H1 (cell line): ENCODE measurements around the gene UBASH3B. TPM values are rescaled to one million over a fixed set of nuclear protein-coding genes. Genes with fewer than 3 reads are reported as not detected.

Experiments
- CTCF ChIA-PET: fragments of 300-600 bp; sonication (Branson Sonifier 250); formaldehyde crosslinking; loops from one replicate; lab custom pipeline; 2021; ENCODE audit not compliant: partially characterized antibody; lab: Charles Lee
- POLR2A ChIA-PET: fragments of 300-600 bp; sonication (Branson Sonifier 250); formaldehyde crosslinking; loops from one replicate; lab custom pipeline; 2021; ENCODE audit warnings: inconsistent platforms; ENCODE audit not compliant: partially characterized antibody; lab: Charles Lee
- DNase-seq, 2 experiments: peaks; one replicate each; pipeline versions ENCODE4 v3.0.0 to v3.0.0-alpha.2; 2010 to 2022; ENCODE audit warnings: low spot score in 2 of 2, low read depth in 1 of 2, mixed read lengths in 1 of 2
- FAIRE-seq: peaks from 2 replicates; lab custom pipeline; 2011; peaks lifted over from hg19 to GRCh38; lab: Jason Lieb, UNC
- H2AFZ ChIP-seq: 2 replicates; pipeline ENCODE4 v1.8.1; 2012; ENCODE audit warnings: low read length, inconsistent platforms
- H2AK5ac ChIP-seq: 2 replicates; pipeline ENCODE4 v1.6.1; 2013; ENCODE audit warnings: low read depth, low read length
- H2BK120ac ChIP-seq: replicated peaks from 2 replicates; pipeline ENCODE3; 2013; ENCODE audit warnings: low read depth, low read length, inconsistent platforms
- H2BK12ac ChIP-seq: 2 replicates; pipeline ENCODE4 v1.6.1; 2013; ENCODE audit warnings: low read depth, low read length
- H2BK15ac ChIP-seq: 2 replicates; pipeline ENCODE4 v1.6.1; 2013; ENCODE audit warnings: low read length
- H2BK20ac ChIP-seq: 2 replicates; pipeline ENCODE4 v1.6.1; 2013; ENCODE audit warnings: low read length
- H2BK5ac ChIP-seq: 2 replicates; pipeline ENCODE4 v1.6.1; 2013; ENCODE audit warnings: low read depth, low read length
- H3K14ac ChIP-seq: 2 replicates; pipeline ENCODE4 v1.6.1; 2013; ENCODE audit warnings: inconsistent platforms; ENCODE audit not compliant: insufficient read length
- H3K18ac ChIP-seq: 2 replicates; pipeline ENCODE4 v1.6.1; 2013; ENCODE audit warnings: low read length; ENCODE audit errors: extremely low read depth
- H3K23ac ChIP-seq: 2 replicates; pipeline ENCODE4 v1.6.1; 2013; ENCODE audit warnings: inconsistent platforms; ENCODE audit not compliant: insufficient read length
- H3K23me2 ChIP-seq: 2 replicates; pipeline ENCODE4 v1.6.1; 2013; ENCODE audit warnings: low read depth, low read length
- H3K27ac ChIP-seq: 2 replicates; pipeline ENCODE4 v1.6.1; 2011; ENCODE audit warnings: low read depth, low read length, inconsistent platforms
- H3K27me3 ChIP-seq, 4 experiments: replicated peaks in 1 of 4; 1 replicate in 1 of 4; 2 replicates in 3 of 4; pipeline versions ENCODE4 v1.6.1 to v1.8.1; 2011 to 2013; ENCODE audit warnings: low read length in 3 of 4, mild to moderate bottlenecking in 3 of 4, inconsistent platforms in 2 of 4, mixed read lengths in 2 of 4, moderate library complexity in 1 of 4; ENCODE audit not compliant: control insufficient read depth in 3 of 4, insufficient read depth in 3 of 4; ENCODE audit errors: extremely low read depth in 1 of 4
- H3K36me3 ChIP-seq, 4 experiments: 2 replicates each; pipeline versions ENCODE4 v1.6.1 to v1.8.1; 2011 to 2013; ENCODE audit warnings: mild to moderate bottlenecking in 4 of 4, low read length in 3 of 4, moderate library complexity in 2 of 4, control low read depth in 1 of 4, inconsistent platforms in 1 of 4; ENCODE audit not compliant: insufficient read depth in 4 of 4, control insufficient read depth in 2 of 4
- H3K4ac ChIP-seq: replicated peaks from 2 replicates; pipeline ENCODE3; 2013; ENCODE audit warnings: low read length, low read depth, mixed read lengths, inconsistent platforms; ENCODE audit not compliant: insufficient read length
- H3K4me1 ChIP-seq, 4 experiments: replicated peaks in 1 of 4; 1 replicate in 1 of 4; 2 replicates in 3 of 4; pipeline versions ENCODE4 v1.6.1 to v1.8.1; 2011 to 2013; ENCODE audit warnings: low read length in 3 of 4, inconsistent platforms in 2 of 4, mixed read lengths in 1 of 4; ENCODE audit not compliant: insufficient read depth in 4 of 4, control insufficient read depth in 3 of 4
- H3K4me2 ChIP-seq, 2 experiments: 2 replicates each; pipeline versions ENCODE4 v1.6.1 to v1.8.1; 2011 to 2013; ENCODE audit warnings: low read depth in 2 of 2, low read length in 2 of 2, control low read depth in 1 of 2, inconsistent platforms in 1 of 2, mild to moderate bottlenecking in 1 of 2; ENCODE audit not compliant: insufficient read depth in 1 of 2
- H3K4me3 ChIP-seq, 4 experiments: fragments of 200-600, 300-600 bp in 1 of 4; sonication (generic), shearing (Covaris generic), sonication (Bioruptor Twin) in 1 of 4; 2 replicates each; pipeline versions ENCODE4 v1.5.1 to v1.8.1; 2011 to 2016; ENCODE audit warnings: low read length in 4 of 4, low read depth in 3 of 4, control low read depth in 2 of 4, inconsistent platforms in 2 of 4, mild to moderate bottlenecking in 2 of 4, mixed read lengths in 1 of 4, moderate library complexity in 1 of 4; ENCODE audit not compliant: insufficient read depth in 2 of 4; ENCODE audit errors: extremely low read depth in 1 of 4
- H3K56ac ChIP-seq: replicated peaks from 2 replicates; pipeline ENCODE3; 2013; ENCODE audit warnings: low read depth, mild to moderate bottlenecking, mixed read lengths, low read length, inconsistent platforms; ENCODE audit not compliant: insufficient read length
- H3K79me1 ChIP-seq: 2 replicates; pipeline ENCODE4 v1.6.1; 2013; ENCODE audit warnings: low read depth, low read length, control low read depth
- H3K79me2 ChIP-seq, 2 experiments: 2 replicates each; pipeline versions ENCODE4 v1.6.1 to v1.8.1; 2012 to 2013; ENCODE audit warnings: low read length in 2 of 2, mild to moderate bottlenecking in 2 of 2, inconsistent platforms in 1 of 2; ENCODE audit not compliant: insufficient read depth in 2 of 2, control insufficient read depth in 1 of 2
- H3K9ac ChIP-seq, 4 experiments: replicated peaks in 1 of 4; 1 replicate in 1 of 4; 2 replicates in 3 of 4; pipeline versions ENCODE4 v1.6.1 to v1.8.1; 2011 to 2013; ENCODE audit warnings: low read depth in 3 of 4, low read length in 3 of 4, control low read depth in 2 of 4, mild to moderate bottlenecking in 2 of 4, moderate library complexity in 2 of 4, inconsistent platforms in 1 of 4; ENCODE audit errors: extremely low read depth in 1 of 4
- H3K9me3 ChIP-seq, 2 experiments: 2 replicates each; pipeline versions ENCODE4 v1.6.1 to v1.8.1; 2012 to 2013; ENCODE audit warnings: mild to moderate bottlenecking in 2 of 2, moderate library complexity in 2 of 2, control low read depth in 1 of 2, inconsistent platforms in 1 of 2, low read depth in 1 of 2, low read length in 1 of 2, mixed read lengths in 1 of 2; ENCODE audit not compliant: insufficient read depth in 2 of 2
- H4K20me1 ChIP-seq, 2 experiments: replicated peaks in 1 of 2; 2 replicates each; pipeline versions ENCODE3 to v1.8.1; 2011 to 2013; ENCODE audit warnings: inconsistent platforms in 2 of 2, low read length in 2 of 2, mild to moderate bottlenecking in 1 of 2; ENCODE audit not compliant: insufficient read depth in 2 of 2, control insufficient read depth in 1 of 2
- H4K5ac ChIP-seq: 2 replicates; pipeline ENCODE4 v1.6.1; 2013; ENCODE audit warnings: low read length, low read depth, mixed read lengths, inconsistent platforms; ENCODE audit not compliant: insufficient read length
- H4K8ac ChIP-seq: 2 replicates; pipeline ENCODE4 v1.8.0; 2013; ENCODE audit warnings: mild to moderate bottlenecking, moderate library complexity, low read length, inconsistent platforms; ENCODE audit not compliant: insufficient read depth; ENCODE audit errors: extremely low read depth
- H4K91ac ChIP-seq: replicated peaks from 2 replicates; pipeline ENCODE3; 2013; ENCODE audit warnings: low read length, mixed read lengths, inconsistent platforms; ENCODE audit not compliant: insufficient read length
- ASH2L ChIP-seq: fragments of 200-600, 300-600 bp; sonication (generic); IDR thresholded peaks from one replicate; pipeline ENCODE4 v1.7.1; 2017; ENCODE audit warnings: low read length
- ATF3 ChIP-seq: IDR thresholded peaks from 2 replicates; pipeline ENCODE4 v1.6.1; 2011; ENCODE audit warnings: low read depth, mild to moderate bottlenecking, low read length; ENCODE audit not compliant: insufficient read depth
- BACH1 ChIP-seq: IDR thresholded peaks from 2 replicates; pipeline ENCODE4 v1.6.1; 2012; ENCODE audit warnings: low read length, improper control_type of control experiment
- JUND ChIP-seq: IDR thresholded peaks from 2 replicates; pipeline ENCODE4 v1.6.1; 2011; ENCODE audit warnings: mild to moderate bottlenecking, improper control_type of control experiment, low read length
- MAFK ChIP-seq: IDR thresholded peaks from 2 replicates; pipeline ENCODE4 v1.6.1; 2012; ENCODE audit warnings: low read depth, mild to moderate bottlenecking, improper control_type of control experiment, low read length
- SUZ12 ChIP-seq: fragments of 200-600 bp; sonication (generic); IDR thresholded peaks from 2 replicates; pipeline ENCODE4 v1.6.1; 2012; ENCODE audit warnings: mild to moderate bottlenecking, inconsistent platforms, low read length, moderate library complexity, mixed read lengths
- TEAD4 ChIP-seq: IDR thresholded peaks from 2 replicates; pipeline ENCODE4 v1.6.1; 2012; ENCODE audit warnings: low read depth, low read length, inconsistent platforms, mixed read lengths
- YY1 ChIP-seq: IDR thresholded peaks from 2 replicates; pipeline ENCODE4 v1.6.1; 2011; ENCODE audit warnings: low read depth, mild to moderate bottlenecking, low read length
- WGBS, 2 experiments: shearing (Covaris generic) in 1 of 2; methylation state at CpG; one replicate each; pipeline versions ENCODE4 v1.1.6 to v1.1.7; 2013 to 2015; ENCODE audit warnings: low lambda C conversion rate in 2 of 2, mixed read lengths in 2 of 2, inconsistent platforms in 1 of 2, low coverage in 1 of 2, missing lambda C conversion rate in 1 of 2; ENCODE audit not compliant: insufficient replicate concordance in 2 of 2, insufficient coverage in 1 of 2, insufficient read length in 1 of 2; ENCODE audit errors: extremely low coverage in 1 of 2, missing lambda C conversion rate in 1 of 2; 5-methylcytosine and 5-hydroxymethylcytosine counted together
- polyA plus RNA-seq, 7 experiments: library from polyadenylated mRNA; depleted of rRNA in 3 of 7; stranded (reverse) in 5 of 7; unstranded in 2 of 7; fragments of >200 nt in 5 of 7; fragments of 200-250 nt in 2 of 7; gene quantifications; 1 replicate in 5 of 7; 2 replicates in 1 of 7; 4 replicates in 1 of 7; pipeline versions ENCODE4 v1.2.1 to v1.2.3, GENCODE V29; 2011 to 2013; ENCODE audit warnings: missing spikeins in 2 of 7, mixed read lengths in 2 of 7
- total RNA-seq: library from RNA; stranded (reverse); fragmentation: NEBNext Ultra II Directional; extraction: Animal tissue kit (Norgen Biotek cat#: 25700); gene quantifications from 2 replicates; pipeline ENCODE4 v1.2.1, GENCODE V29; 2021

Gene UBASH3B
- total and polyA plus RNA-seq, 2 of the 8 experiments (the other 6 are each of a cell fraction or from before 2014, with no cell fraction given) = 7.5 to 9.5 TPM

GRCh38 chr11:122749005-122749687 lies 93.6 kb downstream of the UBASH3B start:
- H2BK20ac ChIP-seq = no peak overlapping the region
- no peak overlapping the region for H4K8ac ChIP-seq
- no peak overlapping the region for H2BK120ac ChIP-seq
- DNase-seq = no peak
- no peak overlapping the region for H3K4ac ChIP-seq
- no peaks in the 10 kb centered on the region for H3K79me1 ChIP-seq
- no peaks in the 10 kb centered on the region for H3K36me3 ChIP-seq
- H4K5ac ChIP-seq = no peak overlapping the region
- no peaks in the 10 kb centered on the region for H3K23me2 ChIP-seq
- H3K27me3 ChIP-seq = peaks cover 0 to 5% (median 0%) of the 10 kb centered on the region in 4 experiments; a peak in 1 of 7 replicates
- ChIA-PET POLR2A (interaction anchor here (1.4 kb wide), 1 partner anchor 8 kb away, joined by 3 read pairs; no protein-coding TSS in a partner anchor), CTCF (interaction anchor here (1.1 to 4.8 kb wide), 12 partner anchors 6 to 274 kb away, joined by 3 to 33 read pairs (median 5); no protein-coding TSS in a partner anchor)
- WGBS, 2 experiments = 94% methylated on average over 5 of the region's 5 CpGs; no CpG with 5 or more reads in 1 of the 2 experiments
- peaks cover 0 to 2% (median 0%) of the 10 kb centered on the region in 4 experiments; a peak in 1 of 7 replicates for H3K4me1 ChIP-seq
- no peak overlapping the region for H2BK12ac ChIP-seq
- no peak overlapping the region for H2BK15ac ChIP-seq
- no peaks in the 10 kb centered on the region; a peak in 1 of 4 replicates for H3K79me2 ChIP-seq
- no peak overlapping the region for H3K27ac ChIP-seq
- no peak overlapping the region for H3K9ac ChIP-seq
- no peak overlapping the region for H3K23ac ChIP-seq
- no peaks in the 10 kb centered on the region for H3K9me3 ChIP-seq
- no peak overlapping the region for H4K91ac ChIP-seq
- H2AK5ac ChIP-seq = no peak overlapping the region
- H3K4me3 ChIP-seq = no peak overlapping the region
- no peak overlapping the region for H2BK5ac ChIP-seq
- H3K18ac ChIP-seq = no peak overlapping the region
- H3K4me2 ChIP-seq = no peak overlapping the region
- no peak overlapping the region for H2AFZ ChIP-seq
- H4K20me1 ChIP-seq = peaks cover 0 to 4% of the 10 kb centered on the region in 2 experiments
- H3K14ac ChIP-seq = no peak overlapping the region
- FAIRE-seq = no peak
- no peak overlapping the region for H3K56ac ChIP-seq
- no peak for TF ChIP-seq ASH2L
- TF ChIP-seq ATF3 = no peak
- no peak for TF ChIP-seq BACH1
- TF ChIP-seq JUND = no peak
- TF ChIP-seq MAFK = no peak
- no peak for TF ChIP-seq YY1
- TF ChIP-seq TEAD4 = no peak
- no peak for TF ChIP-seq SUZ12
